ENCODE data around the gene KIF6.
"Not testable (repeated sequence)": the region's sequence is repeated elsewhere in the genome, so short reads cannot be mapped to it uniquely, and the experiment has no call there.

The KIF6 gene

DNA sequence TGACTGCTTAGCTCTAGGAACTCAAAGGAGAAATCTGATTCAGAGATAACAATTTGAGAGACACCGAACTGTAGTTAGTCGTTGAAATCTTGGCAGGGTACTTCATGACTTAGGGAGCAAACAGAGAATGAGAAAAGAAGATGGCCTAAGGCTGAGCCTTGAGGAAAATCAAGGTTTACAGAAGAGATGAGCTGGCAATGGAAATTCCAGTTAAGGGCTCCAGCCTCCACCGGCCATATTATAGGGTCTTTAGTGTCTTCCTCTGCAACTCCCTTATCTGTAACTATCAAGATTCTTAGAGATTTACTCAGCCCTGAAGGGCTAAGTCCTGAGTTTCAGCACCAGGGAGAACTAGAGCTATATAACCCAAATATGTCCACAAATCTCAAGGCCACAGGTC, 437.6 kb downstream of the KIF6 start:
- TF ChIP-seq, protein P1, sequence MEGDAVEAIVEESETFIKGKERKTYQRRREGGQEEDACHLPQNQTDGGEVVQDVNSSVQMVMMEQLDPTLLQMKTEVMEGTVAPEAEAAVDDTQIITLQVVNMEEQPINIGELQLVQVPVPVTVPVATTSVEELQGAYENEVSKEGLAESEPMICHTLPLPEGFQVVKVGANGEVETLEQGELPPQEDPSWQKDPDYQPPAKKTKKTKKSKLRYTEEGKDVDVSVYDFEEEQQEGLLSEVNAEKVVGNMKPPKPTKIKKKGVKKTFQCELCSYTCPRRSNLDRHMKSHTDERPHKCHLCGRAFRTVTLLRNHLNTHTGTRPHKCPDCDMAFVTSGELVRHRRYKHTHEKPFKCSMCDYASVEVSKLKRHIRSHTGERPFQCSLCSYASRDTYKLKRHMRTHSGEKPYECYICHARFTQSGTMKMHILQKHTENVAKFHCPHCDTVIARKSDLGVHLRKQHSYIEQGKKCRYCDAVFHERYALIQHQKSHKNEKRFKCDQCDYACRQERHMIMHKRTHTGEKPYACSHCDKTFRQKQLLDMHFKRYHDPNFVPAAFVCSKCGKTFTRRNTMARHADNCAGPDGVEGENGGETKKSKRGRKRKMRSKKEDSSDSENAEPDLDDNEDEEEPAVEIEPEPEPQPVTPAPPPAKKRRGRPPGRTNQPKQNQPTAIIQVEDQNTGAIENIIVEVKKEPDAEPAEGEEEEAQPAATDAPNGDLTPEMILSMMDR (IDR thresholded peaks at IDR 0.05; ENCODE audit: low read depth, low read length), result no peak
- DNase-seq (ENCODE audit: extremely low read depth, low read depth), result no peak

DNA sequence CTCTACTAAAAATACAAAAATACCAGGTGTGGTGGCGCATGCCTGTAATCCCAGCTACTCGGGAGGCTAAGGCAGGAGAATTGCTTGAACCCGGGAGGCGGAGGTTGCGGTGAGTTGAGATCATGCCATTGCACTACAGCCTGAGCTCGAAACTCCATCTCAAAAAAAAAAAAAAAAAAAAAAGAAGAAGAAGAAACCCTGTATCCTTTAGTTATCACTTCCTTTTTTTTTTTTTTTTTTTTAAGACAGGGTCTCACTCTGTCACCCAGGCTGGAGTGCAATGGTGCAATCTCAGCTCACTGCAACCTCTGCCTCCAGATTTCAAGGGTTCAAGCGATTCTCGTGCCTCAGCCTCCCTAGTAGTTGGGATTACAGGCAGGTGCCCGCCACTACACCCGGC, 438.6 kb downstream of the KIF6 start:
- not testable (repeated sequence) for DNase-seq (ENCODE audit: extremely low read depth, low read depth)

DNA sequence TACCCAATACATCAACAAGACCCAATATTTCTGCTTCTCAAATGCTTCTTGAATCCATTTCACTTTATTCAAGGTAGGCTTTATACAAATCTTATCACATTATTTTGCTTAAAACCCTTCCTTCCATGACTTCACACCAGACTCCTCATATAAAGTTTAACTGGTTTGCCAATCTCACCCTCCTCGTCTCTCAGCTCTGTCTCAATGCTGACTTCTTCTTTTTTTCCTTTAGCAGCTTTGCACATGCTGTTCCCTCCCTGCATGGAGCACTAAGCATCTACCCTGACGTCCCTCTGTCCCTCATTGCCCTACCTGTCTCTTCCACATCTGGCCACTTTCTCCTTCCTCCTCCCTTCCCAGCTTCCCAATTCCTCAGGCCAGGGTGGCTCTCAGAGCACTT, 442.4 kb downstream of the KIF6 start:
- DNase-seq (ENCODE audit: extremely low read depth, low read depth), result no peak
- TF ChIP-seq, protein P1 (IDR thresholded peaks at IDR 0.05; ENCODE audit: low read depth, low read length), result no peak

DNA sequence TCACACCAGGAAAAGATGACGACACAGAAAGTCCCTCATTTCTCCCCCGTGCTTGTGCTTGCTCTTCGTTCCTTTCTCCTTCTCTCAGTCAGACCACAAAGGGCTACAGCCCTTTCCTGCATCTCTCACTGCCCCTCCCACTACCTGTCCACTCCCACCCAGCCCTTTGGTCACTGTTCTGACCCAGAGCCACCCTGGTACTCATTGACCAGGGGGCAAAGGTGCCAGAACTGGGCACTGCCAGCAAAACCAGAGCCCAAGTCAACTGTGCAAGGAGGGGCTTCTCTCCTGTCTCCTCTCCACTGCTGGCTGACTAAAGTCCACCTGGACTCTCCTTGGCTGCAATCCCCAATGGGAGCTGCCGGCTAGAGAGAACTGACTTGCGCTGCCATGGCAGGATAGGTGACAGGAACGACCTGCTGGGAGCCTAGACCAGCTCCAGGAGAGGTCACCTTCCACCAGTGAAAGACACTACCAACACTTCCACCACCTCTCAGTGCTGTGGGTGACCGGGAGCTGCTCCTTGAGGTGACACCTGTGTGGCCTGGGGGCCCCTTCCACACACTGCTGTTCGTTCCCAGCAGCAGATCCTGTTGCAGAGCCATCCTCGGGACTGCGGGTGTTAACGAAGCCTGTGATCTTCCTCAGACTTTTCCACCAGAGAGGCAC, 443.8 kb downstream of the KIF6 start:
- TF ChIP-seq, protein P1 (IDR thresholded peaks at IDR 0.05; ENCODE audit: low read depth, low read length), result no peak
- no peak for DNase-seq (ENCODE audit: extremely low read depth, low read depth)

DNA sequence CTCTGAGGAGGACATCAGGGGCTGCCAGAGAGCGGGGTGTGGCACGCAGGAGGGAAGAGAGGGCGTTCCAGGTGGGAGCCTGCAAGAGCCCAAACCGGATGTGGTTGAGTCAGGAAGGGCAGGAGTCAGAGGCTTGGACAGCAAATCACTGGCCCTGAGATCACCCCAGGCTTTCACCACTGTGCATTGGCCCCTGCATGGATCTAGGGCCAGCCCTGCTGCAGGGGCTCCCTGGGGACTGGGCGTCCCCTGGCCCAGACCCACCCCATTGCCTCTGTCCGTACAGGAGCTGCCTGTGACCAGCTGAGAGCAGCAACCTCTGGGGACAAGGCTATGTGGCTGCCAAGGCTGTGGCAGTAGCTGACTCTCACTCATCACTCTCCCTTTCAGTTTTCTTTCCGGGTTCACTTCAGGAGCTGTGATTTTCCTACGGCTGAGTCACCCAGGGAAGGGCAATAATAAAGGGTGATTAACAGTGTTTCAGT, 444.9 kb downstream of the KIF6 start:
- no peak for DNase-seq (ENCODE audit: extremely low read depth, low read depth)
- TF ChIP-seq, protein P1 (IDR thresholded peaks at IDR 0.05; ENCODE audit: low read depth, low read length), result no peak

Measured in AG09319 (cell line).